Measurements from ENCODE around the gene PRKG2.

The PRKG2 gene

DNA sequence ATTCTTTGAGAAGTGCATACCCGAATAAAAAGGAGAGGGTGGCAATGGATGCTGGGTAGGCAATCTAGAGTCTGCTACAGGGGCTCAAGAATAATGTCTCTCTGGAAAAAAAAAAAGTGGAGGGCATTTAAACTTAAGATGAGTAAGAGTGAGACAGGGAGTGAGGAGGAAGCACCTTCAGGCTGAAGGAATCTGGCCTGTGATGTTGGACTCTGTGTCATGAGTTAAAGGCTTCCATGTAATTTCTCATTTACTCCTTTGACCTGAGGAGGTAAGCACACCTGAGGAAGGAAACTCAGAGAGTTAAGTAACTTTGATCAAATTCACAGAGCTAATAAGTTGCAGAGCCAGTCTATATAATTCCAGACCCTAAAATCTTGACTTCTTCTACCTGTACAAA, 3.2 kb upstream of the PRKG2 start:
- no peak for DNase-seq (ENCODE audit: low read depth in 3 of 3)

DNA sequence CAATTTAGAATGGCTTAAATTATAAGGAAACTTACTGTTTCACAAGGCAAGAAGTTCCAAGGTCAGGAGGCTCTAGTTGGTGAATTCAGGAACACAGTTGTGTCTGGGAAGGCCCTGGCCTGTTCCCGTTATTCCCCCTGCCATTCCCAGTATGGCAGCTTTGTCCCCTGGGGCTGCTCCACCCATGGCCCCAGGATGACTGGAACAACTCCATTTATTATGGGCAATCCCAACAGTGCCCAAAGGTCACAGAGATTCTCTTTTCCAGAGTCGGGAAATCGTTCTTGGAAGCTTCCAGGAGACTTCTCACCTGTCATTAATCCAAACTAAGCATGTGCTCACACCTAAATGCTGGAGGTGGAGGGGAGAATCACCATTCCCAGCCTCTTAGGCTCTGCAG, 2.8 kb upstream of the PRKG2 start:
- DNase-seq (ENCODE audit: low read depth in 3 of 3), result no peak

DNA sequence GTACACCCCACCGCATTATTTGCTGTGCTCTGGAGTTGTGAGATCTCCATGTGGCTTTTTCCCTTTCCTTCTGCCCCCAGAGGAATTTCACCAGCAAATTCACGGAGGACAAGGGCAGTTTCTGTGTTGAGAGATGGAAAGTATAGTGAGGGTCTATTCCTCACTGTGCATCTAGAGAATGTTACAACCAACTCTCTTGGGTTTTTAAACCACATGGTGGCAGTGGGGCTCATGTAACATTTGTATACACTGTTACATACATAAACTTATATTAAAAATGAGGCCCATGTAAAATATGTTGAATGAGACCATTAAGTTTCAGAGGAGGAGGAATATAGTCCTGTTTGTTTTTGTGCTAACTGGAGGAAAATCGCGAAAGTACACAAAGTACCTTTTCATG, 909 bp upstream of the PRKG2 start:
- DNase-seq (ENCODE audit: low read depth in 3 of 3), result no peak

DNA sequence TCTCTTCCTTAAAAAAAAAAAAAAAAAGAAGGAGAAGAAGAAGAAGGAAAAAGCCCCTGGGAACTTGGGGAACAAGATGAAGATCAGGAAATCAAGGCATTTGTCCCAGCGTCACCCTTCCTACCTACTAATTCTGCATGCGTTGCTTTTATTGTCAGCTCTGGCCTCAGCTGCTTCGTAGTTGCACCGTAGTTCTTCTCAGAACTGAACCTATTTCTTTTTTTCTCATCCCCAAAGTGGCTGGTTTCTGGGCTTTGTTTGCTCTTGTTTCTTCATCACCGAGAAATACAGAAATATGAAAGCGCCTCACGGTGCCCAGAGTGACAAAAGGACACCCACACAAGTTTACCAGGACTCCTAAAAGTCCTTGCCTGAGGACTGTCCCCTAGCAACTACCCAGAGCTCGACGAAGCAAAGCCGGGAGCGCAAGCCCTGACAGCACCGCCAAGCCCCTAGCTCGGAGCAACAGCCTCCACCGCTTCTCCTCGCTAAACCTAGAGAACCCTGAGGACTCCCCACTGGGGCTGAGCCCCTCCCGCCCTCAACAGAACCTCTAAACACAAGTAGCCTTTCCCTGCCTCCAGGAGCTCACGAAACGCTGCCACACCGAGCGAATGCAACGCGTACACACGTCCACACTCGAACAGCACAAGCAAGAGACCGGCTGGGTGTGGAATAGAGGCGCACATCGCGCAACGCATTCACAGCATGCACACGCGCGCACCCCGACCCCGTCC, 710 bp downstream of the PRKG2 start:
- no peak for DNase-seq (ENCODE audit: low read depth in 3 of 3)

DNA sequence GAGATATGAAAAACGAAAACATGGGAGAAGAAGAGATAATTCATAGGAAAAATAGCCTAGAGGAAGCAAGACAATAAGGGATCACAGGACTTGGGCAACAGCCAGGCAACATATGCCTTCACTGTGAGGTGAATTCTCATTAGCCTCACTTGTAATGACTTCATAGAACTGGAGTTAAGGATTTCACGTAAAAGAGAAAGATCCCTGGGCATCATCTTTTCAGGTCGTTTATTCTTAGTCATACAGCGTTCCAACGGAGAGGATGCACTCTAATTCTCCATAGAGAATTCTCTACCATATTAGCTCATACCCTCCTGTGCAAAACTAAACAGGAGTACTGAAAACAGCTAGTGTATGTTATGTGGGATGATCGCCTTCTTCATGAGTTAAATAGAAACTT, 1.4 kb downstream of the PRKG2 start:
- DNase-seq (ENCODE audit: low read depth in 3 of 3), result no peak

DNA sequence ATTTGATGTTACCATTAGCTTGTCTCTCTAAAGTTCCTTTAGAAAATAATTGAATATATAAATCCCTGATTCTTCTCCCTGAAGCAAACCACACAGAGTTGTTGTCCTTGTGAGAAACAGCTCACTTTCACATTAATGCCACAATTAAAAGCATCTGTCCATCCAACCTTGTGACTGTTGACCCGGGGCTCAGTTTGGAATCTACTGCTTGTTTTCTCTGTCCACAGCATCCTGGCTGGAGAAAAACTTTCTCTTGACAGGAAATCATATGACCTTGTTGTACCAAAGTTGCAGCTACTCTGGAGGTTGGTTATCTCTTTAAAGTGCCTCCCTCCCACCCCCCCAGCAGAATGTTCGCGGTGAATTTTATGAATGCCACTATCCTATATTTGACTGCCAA, 3.1 kb downstream of the PRKG2 start:
- DNase-seq (ENCODE audit: low read depth in 3 of 3), result no peak

DNA sequence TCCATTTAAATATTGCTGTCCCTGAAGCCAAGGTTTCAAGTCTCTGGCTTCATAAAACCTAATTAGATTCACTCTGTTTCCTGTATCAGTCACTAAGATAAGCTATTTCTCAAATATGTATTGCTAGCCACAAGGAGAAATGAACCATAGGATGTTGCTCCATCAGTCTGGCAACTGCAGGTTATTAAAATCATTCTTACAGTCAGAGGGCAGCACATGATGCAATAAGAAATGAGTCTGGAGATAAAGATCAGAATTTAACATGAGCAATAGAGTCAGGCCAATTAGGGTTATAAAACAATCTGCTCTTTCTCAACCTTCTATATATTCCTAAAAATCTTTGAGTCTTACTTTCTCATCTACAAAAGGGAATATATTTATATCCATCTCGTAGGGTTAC, 7.2 kb downstream of the PRKG2 start:
- no peak for DNase-seq (ENCODE audit: low read depth in 3 of 3)

DNA sequence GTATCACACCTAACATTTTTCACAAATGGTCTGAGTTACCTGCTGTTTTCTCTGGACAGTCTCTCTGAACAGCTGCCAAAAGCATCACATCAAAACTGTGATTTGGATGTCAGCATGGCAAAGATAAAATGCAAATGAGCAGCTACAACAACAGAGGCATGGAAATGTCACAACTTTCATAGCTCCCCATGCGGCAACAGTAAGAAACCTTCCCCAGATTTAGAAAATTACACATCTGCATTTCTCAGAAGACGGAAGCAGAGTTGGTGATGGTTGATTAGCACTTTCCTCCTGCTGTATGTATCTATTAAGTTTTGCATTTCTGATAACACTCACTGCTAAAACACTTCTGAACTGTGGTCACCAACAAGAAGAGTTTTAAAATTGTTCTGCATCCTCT, 9.7 kb downstream of the PRKG2 start:
- no peak for DNase-seq (ENCODE audit: low read depth in 3 of 3)

DNA sequence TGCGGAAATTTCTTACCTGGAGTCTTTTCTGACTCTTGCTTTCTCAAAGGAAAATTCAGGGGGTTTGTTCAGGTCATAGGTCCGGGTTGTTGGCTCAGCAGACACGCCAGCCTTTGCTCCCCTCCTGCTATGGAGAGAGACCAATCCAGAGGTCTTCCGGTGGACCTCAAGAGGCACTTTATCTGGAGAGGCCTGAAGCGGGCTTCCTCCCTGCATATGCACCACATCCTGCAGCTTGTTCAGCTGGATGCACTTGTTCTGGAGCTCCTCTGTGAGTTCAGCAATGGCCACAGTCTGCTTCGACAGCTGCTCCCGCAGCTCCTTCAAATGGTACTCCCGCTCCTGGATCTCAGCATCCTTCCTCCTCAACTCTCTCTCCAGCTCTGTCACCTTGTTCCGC, 10.5 kb downstream of the PRKG2 start:
- no peak for DNase-seq (ENCODE audit: low read depth in 3 of 3)

DNA sequence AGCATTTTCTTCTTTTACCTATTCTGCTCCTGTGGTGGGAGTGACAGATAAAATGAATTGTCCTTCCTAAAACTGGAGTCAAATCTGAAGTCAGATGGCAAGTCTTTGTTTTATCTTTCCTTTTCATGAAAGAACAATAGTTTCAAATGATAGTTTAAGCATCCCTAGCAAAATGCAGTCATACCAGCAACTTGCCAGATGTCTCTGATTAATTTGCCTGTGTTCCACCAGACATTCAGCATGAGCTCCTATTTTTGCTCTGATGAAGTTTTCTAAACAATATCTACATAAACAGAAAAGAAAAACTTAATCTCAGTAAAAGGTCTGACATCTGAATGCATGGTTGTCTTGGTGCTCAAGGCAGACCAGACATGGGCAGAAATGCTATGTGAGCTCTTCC, 15.2 kb downstream of the PRKG2 start:
- no peak for DNase-seq (ENCODE audit: low read depth in 3 of 3)

DNA sequence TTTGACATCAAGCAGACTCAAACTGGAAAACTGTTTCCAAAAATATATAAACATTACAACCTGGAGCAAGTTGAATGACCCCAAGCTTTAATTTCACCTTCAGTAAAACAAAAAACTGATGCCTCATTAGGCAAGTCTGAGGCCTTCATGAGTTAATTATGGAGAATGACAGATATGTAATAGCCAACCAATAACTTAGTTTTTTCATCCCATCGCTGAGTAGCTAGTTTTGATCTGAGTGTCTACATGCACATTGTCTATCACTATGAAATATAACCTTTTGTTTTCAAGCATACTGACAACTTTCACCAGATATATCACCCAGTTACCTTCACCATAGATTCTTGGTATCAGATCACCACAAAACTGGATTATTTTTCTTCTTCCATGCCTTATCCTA, 16.4 kb downstream of the PRKG2 start:
- DNase-seq (ENCODE audit: low read depth in 3 of 3), result no peak

DNA sequence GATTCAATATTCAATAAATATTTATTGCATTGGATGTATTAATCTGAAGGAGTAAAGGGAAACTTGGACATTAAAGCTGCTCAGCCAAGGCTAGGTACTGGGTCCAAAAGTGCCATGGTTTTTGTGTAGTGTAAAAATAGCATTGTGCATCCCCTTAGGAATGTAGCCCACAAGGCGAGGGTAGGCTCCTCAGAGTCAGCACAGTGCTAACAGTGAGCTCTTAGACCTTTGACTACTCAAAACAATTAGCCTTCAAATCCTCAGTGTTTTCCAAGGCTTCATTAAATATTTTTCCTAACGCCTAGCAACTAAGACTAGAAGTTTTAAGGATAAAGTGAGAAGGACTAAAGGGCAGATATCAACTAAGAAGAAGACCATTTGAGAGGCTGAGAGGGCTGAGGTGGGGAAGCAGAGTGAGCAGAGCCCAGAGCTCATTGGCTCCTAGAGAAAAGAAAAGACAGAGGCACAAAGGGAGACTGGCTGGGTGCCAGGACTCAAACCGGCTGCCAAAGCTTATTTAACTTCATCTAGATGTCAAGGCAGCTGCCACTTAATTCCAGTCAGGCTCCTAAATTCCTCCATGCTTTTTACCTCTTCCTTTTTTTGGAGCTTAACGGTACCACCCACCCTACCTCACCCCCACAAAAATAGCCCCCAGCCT, 17.0 kb downstream of the PRKG2 start:
- no peak for DNase-seq (ENCODE audit: low read depth in 3 of 3)

DNA sequence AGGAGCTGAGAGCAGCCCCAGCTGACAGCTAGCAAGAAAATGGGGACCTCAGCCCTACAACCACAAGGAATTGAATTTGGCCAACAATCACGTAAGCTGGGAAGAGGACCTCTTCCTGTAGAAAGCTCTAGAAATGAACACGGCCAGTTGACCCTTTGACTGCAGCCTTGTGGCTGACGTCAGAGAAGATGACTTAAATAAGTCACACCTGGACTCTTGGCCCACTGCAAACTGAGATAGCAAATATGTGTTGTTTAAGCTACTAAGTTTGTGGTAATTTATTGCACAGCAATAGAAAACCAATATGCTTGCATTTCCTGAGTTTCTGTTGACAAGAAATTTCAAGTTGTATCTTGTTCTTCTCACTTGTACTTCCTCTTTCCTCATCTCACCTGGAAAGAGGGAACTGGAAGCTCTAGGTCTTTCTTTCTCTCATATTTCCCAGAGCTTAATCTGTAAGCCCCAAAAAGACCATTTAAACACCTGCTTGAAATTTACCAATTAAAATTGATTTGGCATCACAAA, 18.8 kb downstream of the PRKG2 start:
- DNase-seq (ENCODE audit: low read depth in 3 of 3), result no peak

DNA sequence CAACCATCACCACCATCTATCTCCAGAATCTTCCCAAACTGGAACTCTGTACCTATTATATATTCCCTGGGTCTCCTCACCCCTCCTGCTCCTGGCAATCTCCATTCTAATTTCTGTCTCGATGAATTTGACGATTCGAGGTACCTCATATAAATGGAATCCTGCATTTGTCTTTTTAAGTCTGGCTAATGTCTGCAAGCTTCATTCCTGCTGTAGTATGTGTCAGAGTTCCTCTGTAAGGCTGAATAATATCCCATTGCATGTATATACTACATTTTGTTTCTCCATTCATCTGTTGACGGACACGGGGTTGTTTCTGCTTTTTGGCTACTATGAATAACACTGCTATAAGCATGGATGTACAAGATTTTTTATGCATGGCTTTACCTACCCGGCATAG, 19.5 kb downstream of the PRKG2 start:
- DNase-seq (ENCODE audit: low read depth in 3 of 3), result no peak

DNA sequence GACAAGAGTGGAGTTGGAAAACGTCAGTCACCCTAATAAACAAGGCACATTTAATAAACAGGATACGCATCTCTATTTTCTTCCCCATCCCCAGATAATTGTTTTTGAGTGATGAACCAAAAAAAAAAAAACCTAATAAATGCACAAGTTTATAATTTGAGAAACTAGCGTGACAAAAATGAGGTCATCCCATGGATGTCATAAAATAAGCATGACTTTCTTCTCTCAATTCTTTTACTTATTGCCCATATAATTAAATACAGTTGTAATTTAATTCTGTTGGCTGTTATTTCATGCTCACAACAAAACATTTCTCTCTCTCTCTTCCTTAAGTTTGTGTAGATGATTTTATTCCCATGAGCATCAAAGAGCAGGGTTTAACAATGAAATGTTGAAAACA, 20.7 kb downstream of the PRKG2 start:
- no peak for DNase-seq (ENCODE audit: low read depth in 3 of 3)

DNA sequence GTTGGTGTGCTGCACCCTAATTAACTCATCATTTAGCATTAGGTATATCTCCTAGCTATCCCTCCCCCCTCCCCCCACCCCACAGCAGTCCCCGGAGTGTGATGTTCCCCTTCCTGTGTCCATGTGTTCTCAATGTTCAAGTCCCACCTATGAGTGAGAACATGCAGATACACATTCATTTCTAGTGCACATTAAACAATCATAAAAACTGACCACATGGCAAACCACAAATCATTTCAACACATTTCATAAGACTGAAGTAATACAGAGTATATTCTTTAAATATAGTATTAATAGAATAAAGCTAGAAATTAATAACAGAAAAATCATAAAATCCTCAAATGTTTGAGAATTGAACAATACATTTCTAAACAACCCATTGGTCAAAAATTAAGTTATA, 34.1 kb downstream of the PRKG2 start:
- DNase-seq (ENCODE audit: low read depth in 3 of 3), result no peak

DNA sequence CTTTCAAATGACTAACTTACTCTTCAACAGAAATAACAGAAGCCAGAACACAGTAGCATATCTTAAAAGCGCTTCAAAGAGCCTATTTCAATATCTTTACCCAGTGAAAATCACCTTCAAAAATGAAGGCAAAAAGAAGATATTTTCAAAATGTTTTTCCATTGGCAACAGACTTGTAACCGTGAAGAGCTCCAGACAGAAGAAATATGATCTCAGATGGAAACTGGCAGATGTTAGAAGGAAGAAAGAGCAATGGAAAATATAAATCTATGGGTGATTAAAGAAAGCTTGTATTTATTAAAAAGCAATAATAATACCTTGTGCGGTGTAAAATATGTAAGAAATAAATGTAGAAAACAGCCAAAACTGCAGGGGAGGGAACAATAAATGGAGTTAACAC, 35.7 kb downstream of the PRKG2 start:
- DNase-seq (ENCODE audit: low read depth in 3 of 3), result no peak

DNA sequence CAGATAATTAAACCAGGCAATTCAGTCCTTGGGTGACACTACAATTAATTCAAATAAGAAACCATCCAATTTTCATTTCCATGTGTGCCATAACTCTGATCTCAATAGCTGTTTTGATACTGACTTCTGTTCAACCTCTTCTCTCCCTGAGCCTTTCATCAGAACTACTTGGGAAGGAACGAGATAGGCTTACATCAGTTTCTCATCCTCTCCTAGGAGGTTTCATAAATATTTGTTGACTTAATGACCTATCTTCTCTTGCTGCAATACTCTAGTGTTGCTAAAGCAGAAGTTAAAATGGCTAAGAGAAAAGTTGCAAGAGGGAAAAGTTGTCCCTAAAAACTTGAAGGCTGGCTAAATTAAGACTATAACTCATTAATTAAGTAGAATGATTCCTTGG, 41.8 kb downstream of the PRKG2 start:
- DNase-seq (ENCODE audit: low read depth in 3 of 3), result no peak

DNA sequence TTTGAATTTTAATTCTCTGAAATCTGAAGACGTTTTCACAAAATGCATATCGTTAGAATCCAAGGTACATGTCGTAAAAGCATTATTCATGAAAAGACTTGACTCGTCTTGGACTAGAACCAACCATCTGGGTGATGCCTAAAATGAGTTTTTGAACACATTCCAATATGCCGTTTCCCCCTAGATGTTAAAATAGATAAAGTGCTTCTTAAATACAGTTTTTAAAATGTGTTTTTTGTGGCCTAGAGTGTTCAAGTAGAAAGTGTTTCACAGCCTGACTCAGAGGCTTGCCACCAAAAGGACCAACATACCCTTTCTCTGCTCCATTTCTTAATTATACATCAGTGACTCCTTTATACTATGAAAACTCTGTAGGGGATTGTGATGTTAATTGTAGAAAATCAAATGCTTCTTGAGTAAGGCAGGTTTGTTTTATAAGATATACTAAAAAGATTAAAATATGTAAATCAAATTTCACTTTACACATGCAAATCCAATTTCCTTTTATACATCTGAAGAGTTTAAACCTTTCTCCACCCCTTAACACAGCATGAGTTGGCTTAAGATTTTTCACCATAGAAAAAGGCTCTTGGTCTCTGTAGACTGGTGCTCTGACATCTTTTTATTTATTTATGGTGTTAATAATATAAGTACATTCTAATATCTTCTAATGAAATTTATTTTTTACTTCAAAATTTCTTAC, 48.4 kb downstream of the PRKG2 start:
- DNase-seq (ENCODE audit: low read depth in 3 of 3), result no peak

DNA sequence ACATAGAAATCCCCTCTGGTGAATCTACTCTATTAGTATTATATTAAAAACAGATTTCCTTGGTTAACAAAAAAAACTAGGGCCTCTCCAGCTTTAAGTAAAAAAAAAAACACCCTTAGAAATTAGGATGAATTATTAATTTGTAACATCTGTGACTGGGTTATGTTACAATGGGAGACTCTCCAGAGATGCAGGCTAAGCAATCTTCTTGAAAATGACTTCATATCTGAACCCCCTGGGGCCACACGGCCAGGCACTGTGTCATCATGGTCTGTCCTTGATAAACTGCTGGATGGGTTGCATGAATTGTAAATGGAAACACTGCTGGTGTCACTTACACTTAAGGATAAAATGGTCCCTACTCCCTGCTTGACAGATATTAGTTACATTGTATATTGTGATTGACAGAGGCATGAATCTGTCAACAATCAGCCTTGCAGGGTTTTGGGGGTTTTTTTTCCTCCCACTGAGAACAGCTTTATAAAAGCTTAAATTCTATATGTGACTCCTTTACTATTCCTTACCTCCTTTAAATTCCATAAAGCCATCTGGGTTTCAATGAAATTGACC, 49.1 kb downstream of the PRKG2 start:
- no peak for DNase-seq (ENCODE audit: low read depth in 3 of 3)

DNA sequence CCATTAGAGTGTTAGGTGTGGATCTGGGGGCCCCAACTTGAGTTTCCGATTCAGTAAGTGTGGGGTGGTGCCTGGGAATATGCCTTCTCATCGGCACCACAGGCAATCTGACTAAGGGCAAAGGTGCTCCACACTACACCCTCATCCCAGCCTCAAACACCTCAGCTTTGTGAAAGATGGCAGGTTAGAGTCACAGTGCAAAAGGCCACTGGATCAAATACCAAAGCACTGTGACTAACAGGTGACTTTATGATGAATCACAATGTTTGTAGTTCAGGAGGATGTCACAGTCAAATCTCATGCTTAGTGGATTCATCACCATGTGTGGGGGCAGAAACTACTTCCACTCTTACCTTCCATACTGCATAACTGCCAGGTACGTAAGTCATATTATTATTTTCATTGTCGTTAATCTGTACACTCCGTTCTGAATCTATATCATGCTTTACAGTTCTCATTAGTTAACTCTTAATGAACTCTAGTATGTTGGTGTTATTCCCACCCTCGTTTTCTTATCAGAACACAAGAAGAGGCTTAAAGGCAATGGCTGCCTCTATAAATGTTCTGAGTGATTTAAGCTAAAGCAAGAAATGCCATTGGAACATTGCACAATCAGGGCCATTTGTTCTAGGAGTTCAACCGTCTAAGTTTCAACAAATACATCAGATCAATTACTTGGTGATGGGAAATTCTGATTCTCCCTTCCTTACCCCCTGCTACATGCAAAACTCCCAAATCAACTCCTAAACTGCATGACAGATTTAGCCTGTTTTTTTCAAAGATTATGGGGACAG, 50.2 kb downstream of the PRKG2 start:
- no peak for DNase-seq (ENCODE audit: low read depth in 3 of 3)

DNA sequence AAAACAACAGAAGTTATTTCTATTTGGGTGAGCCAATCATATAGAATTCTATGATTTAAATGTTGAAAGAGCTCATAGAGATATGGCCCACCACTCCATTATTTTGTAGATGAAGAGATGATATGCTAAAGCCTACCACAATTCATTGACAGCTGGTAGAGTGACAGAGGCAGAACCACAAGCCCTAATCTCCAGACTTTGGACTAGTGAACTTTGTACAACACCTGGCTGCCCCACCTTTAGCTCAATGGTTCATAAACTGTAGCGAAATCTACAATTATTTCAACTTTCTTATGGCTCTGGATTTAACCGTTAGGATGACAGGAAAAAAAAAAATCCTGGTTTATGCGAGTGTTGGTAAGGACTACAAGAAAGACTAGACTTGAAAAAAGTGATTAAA, 50.9 kb downstream of the PRKG2 start:
- no peak for DNase-seq (ENCODE audit: low read depth in 3 of 3)

All from stimulated activated CD4-positive, alpha-beta T cell treated with anti-CD3 and anti-CD28 coated beads, TNF-alpha, amount 100 ng/mL, for 4 hours (primary cell).